Measurements from ENCODE around the gene MYOG.

DNA sequence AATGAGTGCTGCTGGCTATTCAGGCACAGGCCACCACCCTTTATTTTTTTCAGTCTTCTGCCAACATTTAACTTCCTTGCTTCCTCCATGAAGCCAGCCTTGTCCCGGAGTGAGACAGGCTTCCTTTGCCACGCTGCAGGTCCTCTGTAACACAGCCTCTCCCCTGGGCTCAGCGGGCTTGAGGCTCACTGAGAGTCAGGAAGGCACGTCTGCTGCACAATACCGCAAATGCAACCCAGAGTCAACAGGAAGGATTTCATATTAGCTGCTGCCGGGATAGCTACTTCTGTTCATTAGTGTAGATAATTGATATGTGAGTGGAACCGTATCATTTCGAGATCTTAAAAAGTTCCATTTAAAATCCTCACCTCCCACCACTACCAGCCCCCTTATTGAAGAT, 22.5 kb downstream of the MYOG start:
- TF ChIP-seq, protein P1, sequence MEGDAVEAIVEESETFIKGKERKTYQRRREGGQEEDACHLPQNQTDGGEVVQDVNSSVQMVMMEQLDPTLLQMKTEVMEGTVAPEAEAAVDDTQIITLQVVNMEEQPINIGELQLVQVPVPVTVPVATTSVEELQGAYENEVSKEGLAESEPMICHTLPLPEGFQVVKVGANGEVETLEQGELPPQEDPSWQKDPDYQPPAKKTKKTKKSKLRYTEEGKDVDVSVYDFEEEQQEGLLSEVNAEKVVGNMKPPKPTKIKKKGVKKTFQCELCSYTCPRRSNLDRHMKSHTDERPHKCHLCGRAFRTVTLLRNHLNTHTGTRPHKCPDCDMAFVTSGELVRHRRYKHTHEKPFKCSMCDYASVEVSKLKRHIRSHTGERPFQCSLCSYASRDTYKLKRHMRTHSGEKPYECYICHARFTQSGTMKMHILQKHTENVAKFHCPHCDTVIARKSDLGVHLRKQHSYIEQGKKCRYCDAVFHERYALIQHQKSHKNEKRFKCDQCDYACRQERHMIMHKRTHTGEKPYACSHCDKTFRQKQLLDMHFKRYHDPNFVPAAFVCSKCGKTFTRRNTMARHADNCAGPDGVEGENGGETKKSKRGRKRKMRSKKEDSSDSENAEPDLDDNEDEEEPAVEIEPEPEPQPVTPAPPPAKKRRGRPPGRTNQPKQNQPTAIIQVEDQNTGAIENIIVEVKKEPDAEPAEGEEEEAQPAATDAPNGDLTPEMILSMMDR (IDR thresholded peaks at IDR 0.05) = no peak
- TF ChIP-seq ZFX (IDR thresholded peaks at IDR 0.05; ENCODE audit: borderline replicate concordance) = no peak

Measured in 22Rv1 (cell line).